ENCODE measurements around the gene PLCG2. TPM values are rescaled to one million over a fixed set of nuclear protein-coding genes. Genes with fewer than 3 reads are reported as not detected.
A peak's percentile ranks its signal among the peaks of the same experiment; 100 is the strongest.

Gene PLCG2
- total and polyA plus RNA-seq, 2 experiments from 2014 or later: 3.5 to 10.4 TPM

DNA sequence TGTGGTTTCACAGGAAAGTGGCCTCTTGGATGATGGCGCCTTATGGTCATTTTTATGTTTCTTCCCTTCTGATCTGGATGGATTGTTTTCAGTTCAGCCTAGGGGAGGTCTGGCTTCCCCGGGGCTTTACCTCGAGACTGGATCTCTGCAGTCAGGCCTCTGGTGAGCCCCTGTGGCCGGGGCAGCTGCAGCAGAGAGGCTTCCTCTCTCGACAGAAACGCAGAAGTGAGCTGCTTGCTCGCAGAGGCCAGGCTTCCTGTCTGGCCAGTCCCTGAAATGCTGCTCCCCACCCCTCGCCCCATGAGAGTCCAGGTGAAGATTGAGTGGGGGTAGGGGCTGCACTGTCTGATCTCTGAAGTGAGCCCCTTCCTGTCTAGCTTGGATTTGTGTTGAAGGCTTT lies 44.0 kb downstream of the PLCG2 start:
- peak overlapping the region; percentile 71 for H3K27ac ChIP-seq
- DNase-seq (ENCODE audit: low read depth in 1 of 2, low spot score in 1 of 2): peak in 1 of 2 donors; percentile 19

DNA sequence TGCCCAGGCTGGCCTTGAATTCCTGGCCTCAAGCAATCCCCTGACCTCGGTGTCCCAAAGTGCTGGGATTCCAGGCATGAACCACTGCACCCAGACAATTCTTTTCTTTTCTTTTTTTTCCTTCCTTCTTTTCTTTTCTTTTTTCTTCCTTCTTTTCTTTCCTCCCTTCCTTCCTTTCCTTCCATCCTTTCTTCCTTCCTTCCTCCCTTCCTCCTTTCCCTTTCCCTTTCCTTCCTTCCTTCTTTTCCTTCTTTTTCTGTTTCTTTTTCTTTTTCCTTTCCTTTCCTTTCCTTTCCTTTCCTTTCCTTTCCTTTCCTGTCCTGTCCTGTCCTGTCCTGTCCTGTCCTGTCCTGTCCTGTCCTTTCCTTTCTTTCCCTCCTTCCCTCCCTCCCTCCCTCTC lies 44.6 kb downstream of the PLCG2 start:
- no peak for DNase-seq (ENCODE audit: low read depth in 1 of 2, low spot score in 1 of 2)
- Histone ChIP-seq H3K27me3 (no peaks in the 10 kb centered on the region), H3K36me3 (no peaks in the 10 kb centered on the region), H3K4me1 (ENCODE audit: low read depth) (peaks cover 17% of the 10 kb centered on the region), H3K4me3 (no peak overlapping the region), H3K27ac (no peak overlapping the region), H3K9me3 (ENCODE audit: low read depth) (no peaks in the 10 kb centered on the region)
- TF ChIP-seq, protein P1, sequence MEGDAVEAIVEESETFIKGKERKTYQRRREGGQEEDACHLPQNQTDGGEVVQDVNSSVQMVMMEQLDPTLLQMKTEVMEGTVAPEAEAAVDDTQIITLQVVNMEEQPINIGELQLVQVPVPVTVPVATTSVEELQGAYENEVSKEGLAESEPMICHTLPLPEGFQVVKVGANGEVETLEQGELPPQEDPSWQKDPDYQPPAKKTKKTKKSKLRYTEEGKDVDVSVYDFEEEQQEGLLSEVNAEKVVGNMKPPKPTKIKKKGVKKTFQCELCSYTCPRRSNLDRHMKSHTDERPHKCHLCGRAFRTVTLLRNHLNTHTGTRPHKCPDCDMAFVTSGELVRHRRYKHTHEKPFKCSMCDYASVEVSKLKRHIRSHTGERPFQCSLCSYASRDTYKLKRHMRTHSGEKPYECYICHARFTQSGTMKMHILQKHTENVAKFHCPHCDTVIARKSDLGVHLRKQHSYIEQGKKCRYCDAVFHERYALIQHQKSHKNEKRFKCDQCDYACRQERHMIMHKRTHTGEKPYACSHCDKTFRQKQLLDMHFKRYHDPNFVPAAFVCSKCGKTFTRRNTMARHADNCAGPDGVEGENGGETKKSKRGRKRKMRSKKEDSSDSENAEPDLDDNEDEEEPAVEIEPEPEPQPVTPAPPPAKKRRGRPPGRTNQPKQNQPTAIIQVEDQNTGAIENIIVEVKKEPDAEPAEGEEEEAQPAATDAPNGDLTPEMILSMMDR (IDR thresholded peaks at IDR 0.05; ENCODE audit: low read depth, low read length): no peak

More for the DNA sequence above, 44.0 kb downstream of the PLCG2 start:
- Histone ChIP-seq H3K27me3 (no peaks in the 10 kb centered on the region), H3K4me1 (ENCODE audit: low read depth) (peaks cover 17% of the 10 kb centered on the region), H3K36me3 (no peaks in the 10 kb centered on the region), H3K4me3 (no peak overlapping the region), H3K9me3 (ENCODE audit: low read depth) (no peaks in the 10 kb centered on the region)
- TF ChIP-seq, protein P1 (IDR thresholded peaks at IDR 0.05; ENCODE audit: low read depth, low read length): no peak

GRCh38 chr16:81826523-81826922 lies 47.4 kb downstream of the PLCG2 start:
- no peak for DNase-seq (ENCODE audit: low read depth in 1 of 2, low spot score in 1 of 2)
- H3K4me3 ChIP-seq: no peak overlapping the region
- no peak overlapping the region for H3K27ac ChIP-seq
- H3K36me3 ChIP-seq: no peaks in the 10 kb centered on the region
- H3K9me3 ChIP-seq (ENCODE audit: low read depth): no peaks in the 10 kb centered on the region
- H3K4me1 ChIP-seq (ENCODE audit: low read depth): peaks cover 12% of the 10 kb centered on the region
- TF ChIP-seq, protein P1 (IDR thresholded peaks at IDR 0.05; ENCODE audit: low read depth, low read length): no peak
- no peaks in the 10 kb centered on the region for H3K27me3 ChIP-seq

DNA sequence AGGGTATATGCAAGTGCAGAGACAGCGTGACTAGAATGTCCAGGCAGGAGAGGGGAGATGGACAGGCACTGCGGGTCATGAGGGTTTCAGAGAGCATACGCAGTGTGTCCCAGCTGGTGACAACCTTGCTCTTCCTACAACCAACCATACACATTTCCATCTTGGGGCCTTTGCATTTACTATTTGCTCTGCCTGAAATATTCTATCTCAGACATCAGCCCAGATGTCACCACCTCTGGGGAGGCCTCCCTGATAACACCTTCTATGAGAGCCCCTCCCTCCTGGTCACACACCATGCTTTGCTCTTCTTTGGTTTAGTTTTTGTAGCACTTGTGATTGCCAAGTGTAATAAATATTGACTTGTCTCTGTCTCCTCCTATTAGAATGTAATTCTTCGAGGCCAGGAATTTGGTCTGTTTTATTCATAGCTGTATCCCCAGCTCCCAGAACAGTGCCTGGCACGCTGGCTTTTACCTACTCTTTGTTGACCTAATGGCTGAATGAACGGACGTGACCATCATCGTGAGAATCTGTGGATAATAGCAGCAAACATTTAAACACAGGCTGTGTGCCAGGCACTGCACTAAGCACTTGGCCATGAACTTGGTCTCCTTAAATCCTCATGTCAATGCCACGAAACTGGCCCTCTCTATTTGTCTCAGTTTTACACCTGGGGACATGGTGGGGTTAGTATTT lies 51.9 kb downstream of the PLCG2 start:
- no peak for DNase-seq (ENCODE audit: low read depth in 1 of 2, low spot score in 1 of 2)
- no peak overlapping the region for H3K27ac ChIP-seq
- H3K27me3 ChIP-seq: no peaks in the 10 kb centered on the region
- peaks cover 9% of the 10 kb centered on the region for H3K4me1 ChIP-seq (ENCODE audit: low read depth)
- TF ChIP-seq, protein P1 (IDR thresholded peaks at IDR 0.05; ENCODE audit: low read depth, low read length): no peak
- no peak overlapping the region for H3K4me3 ChIP-seq
- no peaks in the 10 kb centered on the region for H3K36me3 ChIP-seq
- no peaks in the 10 kb centered on the region for H3K9me3 ChIP-seq (ENCODE audit: low read depth)

GRCh38 chr16:81831722-81832126 lies 52.6 kb downstream of the PLCG2 start:
- DNase-seq (ENCODE audit: low read depth in 1 of 2, low spot score in 1 of 2): peak in 1 of 2 donors; percentile 18
- H3K27ac ChIP-seq: no peak overlapping the region
- no peaks in the 10 kb centered on the region for H3K27me3 ChIP-seq
- H3K9me3 ChIP-seq (ENCODE audit: low read depth): no peaks in the 10 kb centered on the region
- H3K4me3 ChIP-seq: no peak overlapping the region
- TF ChIP-seq, protein P1 (IDR thresholded peaks at IDR 0.05; ENCODE audit: low read depth, low read length): no peak
- H3K4me1 ChIP-seq (ENCODE audit: low read depth): peaks cover 9% of the 10 kb centered on the region
- no peaks in the 10 kb centered on the region for H3K36me3 ChIP-seq

Measured in cardiac muscle cell (in vitro differentiated cells and primary cell).